GM12878 (cell line): Measurements from ENCODE around the gene SATL1.

ENCODE experiments used
- CTCF ChIP-seq, 3 experiments: IDR thresholded peaks in 2 of 3; conservative IDR thresholded peaks in 1 of 3; 2 replicates each; pipeline ENCODE4 v1.5.1; 2011; ENCODE audit warnings: low read depth in 3 of 3, low read length in 3 of 3, mild to moderate bottlenecking in 3 of 3, control low read depth in 2 of 3, moderate library complexity in 2 of 3, inconsistent platforms in 1 of 3, mixed read lengths in 1 of 3; ENCODE audit not compliant: control insufficient read depth in 2 of 3, insufficient read depth in 1 of 3; ENCODE audit errors: extremely low read depth in 1 of 3
- REST ChIP-seq: IDR thresholded peaks from 2 replicates; pipeline ENCODE4 v1.6.1; 2012; ENCODE audit warnings: mild to moderate bottlenecking, low read depth, low read length
- SP1 ChIP-seq: IDR thresholded peaks from one replicate; pipeline ENCODE4 v1.6.1; 2011; ENCODE audit warnings: low read depth, low read length
- ZNF207 ChIP-seq: fragments of 450-650 bp; IDR thresholded peaks from 2 replicates; pipeline ENCODE4 v1.6.1; 2014; ENCODE audit warnings: antibody characterized with exemption, mild to moderate bottlenecking, borderline replicate concordance

GRCh38 chrX:85136409-85136808 lies 107.2 kb downstream of the SATL1 start:
- TF ChIP-seq CTCF (IDR thresholded peaks at IDR 0.05 in 2 of 3, conservative IDR thresholded peaks at IDR 0.05 in 1 of 3; ENCODE audit: control insufficient read depth in 2 of 3, extremely low read depth in 1 of 3, insufficient read depth in 1 of 3, low read depth in 3 of 3, low read length in 3 of 3) (no peak), REST (no peak), ZNF207 (no peak), SP1 (no peak)
